Measurements from ENCODE around the gene ST6GALNAC4.
A peak's percentile ranks its signal among the peaks of the same experiment; 100 is the strongest.
"Not testable (repeated sequence)": the region's sequence is repeated elsewhere in the genome, so short reads cannot be mapped to it uniquely, and the experiment has no call there.

ST6GALNAC4 gene

GRCh38 chr9:127890053-127890452 lies 26.8 kb downstream of the ST6GALNAC4 start:
- no peak for DNase-seq (ENCODE audit: low read depth, low spot score)

- DNase-seq (ENCODE audit: low read depth, low spot score), result no peak
These were observed 29.0 kb downstream of the ST6GALNAC4 start for GRCh38 chr9:127887792-127888191.

GRCh38 chr9:127886401-127886972 lies 30.4 kb downstream of the ST6GALNAC4 start:
- DNase-seq (ENCODE audit: low read depth, low spot score), result no peak

- DNase-seq (ENCODE audit: low read depth, low spot score), result no peak
These were observed 31.1 kb downstream of the ST6GALNAC4 start for GRCh38 chr9:127885508-127886281.

- no peak for DNase-seq (ENCODE audit: low read depth, low spot score)
These were observed 31.8 kb downstream of the ST6GALNAC4 start for GRCh38 chr9:127884976-127885490.

- peak; percentile 67 for DNase-seq (ENCODE audit: low read depth, low spot score)
These were observed 32.4 kb downstream of the ST6GALNAC4 start for GRCh38 chr9:127884427-127884911.

GRCh38 chr9:127883959-127884358 lies 32.9 kb downstream of the ST6GALNAC4 start:
- DNase-seq (ENCODE audit: low read depth, low spot score), result no peak

GRCh38 chr9:127881715-127882114 lies 35.1 kb downstream of the ST6GALNAC4 start:
- not testable (repeated sequence) for DNase-seq (ENCODE audit: low read depth, low spot score)

- DNase-seq (ENCODE audit: low read depth, low spot score), result no peak
These were observed 36.7 kb downstream of the ST6GALNAC4 start for GRCh38 chr9:127880143-127880542.

GRCh38 chr9:127878652-127879390 lies 38.0 kb downstream of the ST6GALNAC4 start:
- DNase-seq (ENCODE audit: low read depth, low spot score), result no peak

GRCh38 chr9:127878001-127878651 lies 38.7 kb downstream of the ST6GALNAC4 start:
- peak; percentile 43 for DNase-seq (ENCODE audit: low read depth, low spot score)

GRCh38 chr9:127877566-127877998 lies 39.3 kb downstream of the ST6GALNAC4 start, which contains the start of gene AK1:
Gene AK1, minus strand, starts transcription at chr9:127877675. Its CDS starts 3,058 bp downstream, at chr9:127874617.
- peak; percentile 80 for DNase-seq (ENCODE audit: low read depth, low spot score)

- DNase-seq (ENCODE audit: low read depth, low spot score), result peak; percentile 43
These were observed 39.9 kb downstream of the ST6GALNAC4 start for GRCh38 chr9:127876764-127877562.

- no peak for DNase-seq (ENCODE audit: low read depth, low spot score)
These were observed 40.6 kb downstream of the ST6GALNAC4 start for GRCh38 chr9:127876026-127876763.

- peak; percentile 84 for DNase-seq (ENCODE audit: low read depth, low spot score)
These were observed 41.4 kb downstream of the ST6GALNAC4 start for GRCh38 chr9:127875306-127875966.

GRCh38 chr9:127874301-127875221 lies 42.3 kb downstream of the ST6GALNAC4 start:
- DNase-seq (ENCODE audit: low read depth, low spot score), result peak; percentile 28

GRCh38 chr9:127873886-127874285 lies 43.0 kb downstream of the ST6GALNAC4 start:
- DNase-seq (ENCODE audit: low read depth, low spot score), result peak; percentile 75

GRCh38 chr9:127873223-127873691 lies 43.6 kb downstream of the ST6GALNAC4 start:
- peak; percentile 80 for DNase-seq (ENCODE audit: low read depth, low spot score)
